Kasumi-1 (cell line): ENCODE data around the gene GALNT10.

Source experiments
- DNase-seq, 2 experiments: peaks; one replicate each; lab custom pipeline; 2025; lab: John Stamatoyannopoulos, UW

GALNT10 gene

DNA sequence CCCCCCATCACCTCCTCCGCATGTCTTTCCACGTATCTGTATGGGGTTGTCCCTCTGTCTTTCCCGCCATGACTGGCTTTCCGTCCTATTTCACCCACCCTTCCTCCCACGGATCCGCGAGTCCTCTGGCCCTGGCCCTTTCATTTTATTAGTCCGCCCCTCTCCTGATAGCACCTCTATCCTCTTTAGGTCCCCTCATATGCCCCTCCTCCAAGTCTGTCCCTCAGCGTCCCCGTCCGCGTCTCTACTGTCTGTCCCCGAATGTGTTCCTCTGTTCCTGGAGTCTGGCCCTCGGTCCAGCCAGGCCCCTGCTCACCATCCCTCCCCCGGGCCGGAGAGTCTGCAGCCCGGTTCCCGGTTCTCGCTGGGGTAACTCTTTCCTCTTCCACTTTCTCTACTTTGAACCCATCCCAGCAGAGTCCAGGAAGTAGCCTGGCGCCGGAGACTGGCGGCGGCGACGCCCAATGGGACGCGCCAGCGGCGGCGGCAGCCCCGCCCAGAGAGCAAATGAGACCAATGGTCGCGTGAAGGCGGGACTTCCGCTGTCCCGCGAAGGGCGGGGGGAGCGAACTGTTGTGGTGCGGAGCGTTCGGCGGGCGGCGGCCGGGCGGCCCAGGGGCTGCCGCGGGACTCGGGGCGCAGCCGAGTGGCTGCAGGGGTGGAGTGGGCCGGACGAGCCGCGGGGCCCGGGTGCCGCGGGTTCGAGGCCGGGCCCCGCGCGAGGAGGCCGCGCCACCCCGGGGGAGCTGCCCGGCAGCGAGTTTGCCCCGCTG, 255.1 kb downstream of the GALNT10 start, which contains the start of gene SAP30L:
TSS of gene SAP30L (plus strand) at position 576 of the 773 bp plus-strand sequence. CDS start 608 bp downstream, outside the sequence.
- DNase-seq: peak; percentile 89 to 92

DNA sequence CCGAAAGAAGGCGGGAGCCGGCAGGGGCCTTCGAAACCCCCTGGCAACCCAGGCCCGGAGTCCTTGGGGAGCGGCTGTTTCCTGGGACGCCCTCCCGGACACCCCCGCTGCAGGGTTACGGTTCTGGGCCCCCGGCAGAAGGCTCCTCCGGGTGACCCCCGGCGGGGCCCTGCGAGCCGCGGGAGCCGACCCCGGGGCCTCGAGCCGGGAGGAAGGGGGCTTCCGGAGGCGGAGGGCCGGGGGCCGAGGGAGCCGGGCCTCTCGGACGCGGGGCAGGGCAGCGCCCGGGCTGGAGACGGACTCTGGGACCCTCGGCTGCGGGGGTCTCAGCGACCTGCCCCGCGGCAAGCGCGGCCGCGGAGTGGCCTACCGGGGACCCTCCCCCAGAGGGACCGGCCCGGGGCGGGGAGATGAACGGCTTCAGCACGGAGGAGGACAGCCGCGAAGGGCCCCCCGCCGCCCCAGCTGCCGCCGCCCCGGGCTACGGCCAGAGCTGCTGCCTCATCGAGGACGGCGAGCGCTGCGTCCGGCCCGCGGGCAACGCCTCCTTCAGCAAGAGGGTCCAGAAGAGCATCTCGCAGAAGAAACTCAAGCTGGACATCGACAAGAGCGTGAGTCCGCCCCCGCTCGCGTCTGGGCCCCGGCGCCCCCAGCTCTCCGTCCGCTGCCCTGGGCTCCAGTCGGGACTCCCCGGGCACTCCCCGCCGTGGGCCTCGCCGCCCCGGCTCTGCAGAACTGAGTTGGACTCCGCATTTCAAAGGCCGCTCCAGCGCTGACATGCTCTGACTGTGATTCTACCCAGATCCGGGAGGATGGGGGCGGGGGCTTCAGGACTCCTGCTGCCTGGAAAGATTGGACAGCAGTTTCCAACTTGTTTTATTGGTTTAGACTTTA, 255.9 kb downstream of the GALNT10 start:
- peak; percentile 5 to 37 for DNase-seq

DNA sequence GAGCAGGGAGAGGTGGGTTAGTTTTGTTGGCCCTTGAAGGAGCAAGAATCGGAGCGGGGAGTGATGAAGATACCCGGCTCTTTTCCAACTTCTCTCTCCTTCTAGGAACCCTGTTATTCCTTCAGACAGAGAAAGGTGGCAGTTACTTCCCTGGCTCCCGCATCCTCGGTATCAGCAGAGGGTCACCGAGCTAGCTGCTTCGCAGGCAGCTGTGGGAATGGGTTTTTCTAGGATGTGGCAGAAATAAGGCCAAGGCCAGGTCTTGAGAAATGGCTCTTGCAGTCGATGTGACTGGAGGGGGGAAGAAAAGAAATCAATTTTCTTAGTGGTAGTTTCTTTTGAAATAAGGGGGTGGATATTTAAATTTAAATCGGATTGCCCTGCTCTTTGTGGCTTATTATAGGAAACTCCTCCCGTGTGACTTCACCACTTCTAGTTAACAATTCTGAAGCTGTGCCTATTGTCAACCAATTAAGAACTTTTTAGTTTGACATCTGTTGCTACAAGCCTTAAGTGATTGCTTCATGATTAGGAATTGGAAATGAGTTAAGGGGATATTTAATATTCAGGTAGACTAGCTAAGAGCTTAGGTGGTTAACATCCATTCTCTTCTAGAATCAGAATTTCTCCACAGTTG, 256.7 kb downstream of the GALNT10 start:
- DNase-seq: no peak

DNA sequence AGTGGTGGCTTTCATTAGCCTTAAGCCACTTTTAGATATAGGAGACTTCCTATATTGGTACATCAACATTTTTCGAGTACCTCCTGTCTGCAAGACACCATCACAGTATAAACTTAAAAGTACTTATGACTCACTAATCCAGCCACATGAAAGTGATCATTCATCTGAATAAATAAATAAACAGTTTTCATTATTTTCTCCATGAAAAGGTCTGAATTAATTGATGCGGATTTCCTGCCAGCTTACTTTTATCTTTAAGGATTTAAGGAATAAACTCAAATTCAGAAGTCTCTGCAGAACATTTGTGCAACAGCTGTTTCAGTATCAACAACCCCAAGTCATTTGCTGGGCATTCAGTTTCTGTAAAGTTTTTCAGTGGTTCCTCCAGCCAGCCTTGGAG, 259.3 kb downstream of the GALNT10 start:
- DNase-seq: no peak

GRCh38 chr5:154451957-154452356, 261.4 kb downstream of the GALNT10 start:
- no peak for DNase-seq

DNA sequence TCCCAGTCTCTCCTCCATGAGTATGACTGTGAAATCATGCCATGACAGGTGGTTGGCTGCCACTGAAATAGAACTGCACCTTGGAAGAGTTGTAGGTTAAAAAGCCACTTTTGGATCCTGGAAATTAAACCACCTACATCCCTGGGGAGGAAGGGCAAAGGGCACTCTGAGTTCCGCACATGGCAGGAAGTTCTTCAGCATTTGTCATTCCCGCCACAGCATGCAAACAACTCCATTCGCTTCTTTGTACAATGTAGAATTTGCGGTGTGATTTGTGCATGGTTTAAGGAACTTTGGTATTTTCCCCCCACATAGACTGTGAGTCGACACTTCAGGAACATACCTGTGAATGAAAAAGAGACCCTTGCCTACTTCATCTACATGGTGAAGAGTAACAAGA, 265.1 kb downstream of the GALNT10 start:
- DNase-seq: no peak

GRCh38 chr5:154456540-154456939, 266.0 kb downstream of the GALNT10 start:
- DNase-seq: no peak

GRCh38 chr5:154459015-154459414, 268.5 kb downstream of the GALNT10 start:
- DNase-seq: no peak

DNA sequence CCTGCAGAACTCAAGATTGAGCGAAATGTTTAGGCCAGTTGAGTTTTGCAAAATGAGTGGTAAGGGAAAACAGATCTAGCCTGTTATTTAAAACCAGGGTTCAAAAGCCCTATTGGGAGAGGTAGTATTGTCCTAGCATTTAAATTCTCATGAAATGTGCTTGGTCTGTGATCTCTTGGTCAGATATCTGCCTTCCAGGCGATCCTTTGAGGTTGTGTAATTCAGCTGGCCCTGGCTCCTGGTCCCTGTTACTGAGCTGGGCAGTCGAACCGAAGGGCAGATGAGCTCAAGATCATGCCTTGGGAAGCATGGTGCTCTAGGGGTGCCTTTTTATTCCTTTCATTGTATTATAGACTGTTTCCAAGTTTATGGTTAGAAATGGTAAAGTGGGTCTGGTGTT, 269.6 kb downstream of the GALNT10 start:
- no peak for DNase-seq

GRCh38 chr5:154461531-154461930, 271.0 kb downstream of the GALNT10 start:
- no peak for DNase-seq

- DNase-seq: no peak
Measured at GRCh38 chr5:154464438-154464837, 273.9 kb downstream of the GALNT10 start.

DNA sequence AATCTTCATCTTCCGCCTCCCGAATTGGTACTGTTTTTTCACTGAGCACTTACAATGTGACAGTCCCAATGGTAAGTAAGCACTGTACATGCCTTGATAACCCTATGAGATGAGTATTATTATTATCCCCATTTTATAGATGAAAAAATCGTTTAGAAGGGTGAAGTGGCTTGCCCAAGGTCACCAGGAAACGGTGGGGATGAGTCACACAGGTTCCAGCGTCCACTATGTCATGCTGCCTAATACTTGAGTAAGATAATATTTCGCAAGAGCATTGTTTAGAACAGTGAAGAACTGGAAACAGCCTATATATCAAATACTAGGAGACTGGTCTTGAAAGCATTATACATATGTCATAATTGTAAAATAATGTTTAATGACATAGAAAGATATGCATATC, 274.6 kb downstream of the GALNT10 start:
- DNase-seq: no peak

- no peak for DNase-seq
Measured at GRCh38 chr5:154466147-154466546, 275.6 kb downstream of the GALNT10 start.

- DNase-seq: no peak
Measured at GRCh38 chr5:154466671-154467070, 276.1 kb downstream of the GALNT10 start.

DNA sequence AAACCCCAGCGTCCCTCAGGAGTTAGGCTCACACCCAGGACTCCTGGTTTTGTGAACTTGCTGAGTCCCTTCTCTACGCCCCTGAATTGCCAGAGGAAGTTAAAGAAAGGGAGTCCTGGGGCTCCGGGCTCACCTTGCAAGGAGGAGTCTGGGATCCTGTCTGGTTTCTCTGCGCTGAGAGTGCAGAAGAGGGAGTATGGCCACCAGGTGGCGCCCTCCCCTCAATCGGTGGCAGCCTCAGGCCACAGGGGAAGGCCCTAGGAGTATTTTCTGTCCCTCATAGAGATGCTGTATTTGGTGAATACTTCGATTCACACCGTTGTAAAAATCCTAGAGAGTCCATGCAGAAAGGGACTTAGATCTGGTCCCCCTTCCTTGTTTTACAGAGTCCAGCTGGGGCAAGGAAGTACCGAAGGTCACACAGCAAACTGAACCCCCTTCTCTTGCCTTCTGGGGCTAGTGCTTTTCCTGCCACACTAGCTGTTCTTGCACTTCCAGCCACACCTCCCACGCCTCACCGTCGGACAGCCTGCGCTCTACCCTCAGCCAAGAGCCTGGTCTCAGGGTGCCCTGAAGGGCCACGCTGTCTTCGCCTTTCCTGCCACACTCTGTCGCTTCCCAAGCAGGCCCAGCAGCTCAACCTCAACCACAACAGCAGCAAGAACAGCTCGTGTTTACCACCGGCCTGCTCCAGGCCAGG, 277.3 kb downstream of the GALNT10 start:
- DNase-seq: peak; percentile 50 to 58

DNA sequence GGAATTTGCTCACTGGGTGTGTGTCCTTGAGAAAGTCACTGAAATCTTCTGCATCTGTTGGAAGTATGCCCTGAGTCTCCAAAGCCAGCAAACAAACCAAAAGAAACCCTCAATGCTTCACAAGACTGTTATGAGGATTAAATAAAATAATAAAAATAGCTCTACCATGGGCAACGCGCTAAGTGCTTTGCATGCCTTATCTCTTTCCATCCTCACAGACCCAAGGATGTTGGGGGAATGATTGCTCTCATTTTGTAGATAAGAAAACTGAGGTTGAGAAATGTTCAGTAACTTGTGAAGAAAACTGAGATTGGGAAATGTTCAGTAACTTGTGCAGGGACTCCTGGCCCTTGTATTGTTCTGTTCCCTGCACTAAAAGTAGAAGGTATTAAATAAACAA, 279.6 kb downstream of the GALNT10 start:
- no peak for DNase-seq
